H1 (cell line): ENCODE measurements around the gene RAMP3. TPM values are rescaled to one million over a fixed set of nuclear protein-coding genes. Genes with fewer than 3 reads are reported as not detected.

Experiments
- CTCF ChIA-PET: fragments of 300-600 bp; sonication (Branson Sonifier 250); formaldehyde crosslinking; loops from one replicate; lab custom pipeline; 2021; ENCODE audit not compliant: partially characterized antibody; lab: Charles Lee
- POLR2A ChIA-PET: fragments of 300-600 bp; sonication (Branson Sonifier 250); formaldehyde crosslinking; loops from one replicate; lab custom pipeline; 2021; ENCODE audit warnings: inconsistent platforms; ENCODE audit not compliant: partially characterized antibody; lab: Charles Lee
- DNase-seq, 2 experiments: peaks; one replicate each; pipeline versions ENCODE4 v3.0.0 to v3.0.0-alpha.2; 2010 to 2022; ENCODE audit warnings: low spot score in 2 of 2, low read depth in 1 of 2, mixed read lengths in 1 of 2
- FAIRE-seq: peaks from 2 replicates; lab custom pipeline; 2011; peaks lifted over from hg19 to GRCh38; lab: Jason Lieb, UNC
- H2AFZ ChIP-seq: 2 replicates; pipeline ENCODE4 v1.8.1; 2012; ENCODE audit warnings: low read length, inconsistent platforms
- H2AK5ac ChIP-seq: 2 replicates; pipeline ENCODE4 v1.6.1; 2013; ENCODE audit warnings: low read depth, low read length
- H2BK120ac ChIP-seq: replicated peaks from 2 replicates; pipeline ENCODE3; 2013; ENCODE audit warnings: low read depth, low read length, inconsistent platforms
- H2BK12ac ChIP-seq: 2 replicates; pipeline ENCODE4 v1.6.1; 2013; ENCODE audit warnings: low read depth, low read length
- H2BK15ac ChIP-seq: 2 replicates; pipeline ENCODE4 v1.6.1; 2013; ENCODE audit warnings: low read length
- H2BK20ac ChIP-seq: 2 replicates; pipeline ENCODE4 v1.6.1; 2013; ENCODE audit warnings: low read length
- H2BK5ac ChIP-seq: 2 replicates; pipeline ENCODE4 v1.6.1; 2013; ENCODE audit warnings: low read depth, low read length
- H3K14ac ChIP-seq: 2 replicates; pipeline ENCODE4 v1.6.1; 2013; ENCODE audit warnings: inconsistent platforms; ENCODE audit not compliant: insufficient read length
- H3K18ac ChIP-seq: 2 replicates; pipeline ENCODE4 v1.6.1; 2013; ENCODE audit warnings: low read length; ENCODE audit errors: extremely low read depth
- H3K23ac ChIP-seq: 2 replicates; pipeline ENCODE4 v1.6.1; 2013; ENCODE audit warnings: inconsistent platforms; ENCODE audit not compliant: insufficient read length
- H3K23me2 ChIP-seq: 2 replicates; pipeline ENCODE4 v1.6.1; 2013; ENCODE audit warnings: low read depth, low read length
- H3K27ac ChIP-seq: 2 replicates; pipeline ENCODE4 v1.6.1; 2011; ENCODE audit warnings: low read depth, low read length, inconsistent platforms
- H3K27me3 ChIP-seq, 4 experiments: replicated peaks in 1 of 4; 1 replicate in 1 of 4; 2 replicates in 3 of 4; pipeline versions ENCODE4 v1.6.1 to v1.8.1; 2011 to 2013; ENCODE audit warnings: low read length in 3 of 4, mild to moderate bottlenecking in 3 of 4, inconsistent platforms in 2 of 4, mixed read lengths in 2 of 4, moderate library complexity in 1 of 4; ENCODE audit not compliant: control insufficient read depth in 3 of 4, insufficient read depth in 3 of 4; ENCODE audit errors: extremely low read depth in 1 of 4
- H3K36me3 ChIP-seq, 4 experiments: 2 replicates each; pipeline versions ENCODE4 v1.6.1 to v1.8.1; 2011 to 2013; ENCODE audit warnings: mild to moderate bottlenecking in 4 of 4, low read length in 3 of 4, moderate library complexity in 2 of 4, control low read depth in 1 of 4, inconsistent platforms in 1 of 4; ENCODE audit not compliant: insufficient read depth in 4 of 4, control insufficient read depth in 2 of 4
- H3K4ac ChIP-seq: replicated peaks from 2 replicates; pipeline ENCODE3; 2013; ENCODE audit warnings: low read length, low read depth, mixed read lengths, inconsistent platforms; ENCODE audit not compliant: insufficient read length
- H3K4me1 ChIP-seq, 4 experiments: replicated peaks in 1 of 4; 1 replicate in 1 of 4; 2 replicates in 3 of 4; pipeline versions ENCODE4 v1.6.1 to v1.8.1; 2011 to 2013; ENCODE audit warnings: low read length in 3 of 4, inconsistent platforms in 2 of 4, mixed read lengths in 1 of 4; ENCODE audit not compliant: insufficient read depth in 4 of 4, control insufficient read depth in 3 of 4
- H3K4me2 ChIP-seq, 2 experiments: 2 replicates each; pipeline versions ENCODE4 v1.6.1 to v1.8.1; 2011 to 2013; ENCODE audit warnings: low read depth in 2 of 2, low read length in 2 of 2, control low read depth in 1 of 2, inconsistent platforms in 1 of 2, mild to moderate bottlenecking in 1 of 2; ENCODE audit not compliant: insufficient read depth in 1 of 2
- H3K4me3 ChIP-seq, 4 experiments: fragments of 200-600, 300-600 bp in 1 of 4; sonication (generic), shearing (Covaris generic), sonication (Bioruptor Twin) in 1 of 4; 2 replicates each; pipeline versions ENCODE4 v1.5.1 to v1.8.1; 2011 to 2016; ENCODE audit warnings: low read length in 4 of 4, low read depth in 3 of 4, control low read depth in 2 of 4, inconsistent platforms in 2 of 4, mild to moderate bottlenecking in 2 of 4, mixed read lengths in 1 of 4, moderate library complexity in 1 of 4; ENCODE audit not compliant: insufficient read depth in 2 of 4; ENCODE audit errors: extremely low read depth in 1 of 4
- H3K56ac ChIP-seq: replicated peaks from 2 replicates; pipeline ENCODE3; 2013; ENCODE audit warnings: low read depth, mild to moderate bottlenecking, mixed read lengths, low read length, inconsistent platforms; ENCODE audit not compliant: insufficient read length
- H3K79me1 ChIP-seq: 2 replicates; pipeline ENCODE4 v1.6.1; 2013; ENCODE audit warnings: low read depth, low read length, control low read depth
- H3K79me2 ChIP-seq, 2 experiments: 2 replicates each; pipeline versions ENCODE4 v1.6.1 to v1.8.1; 2012 to 2013; ENCODE audit warnings: low read length in 2 of 2, mild to moderate bottlenecking in 2 of 2, inconsistent platforms in 1 of 2; ENCODE audit not compliant: insufficient read depth in 2 of 2, control insufficient read depth in 1 of 2
- H3K9ac ChIP-seq, 4 experiments: replicated peaks in 1 of 4; 1 replicate in 1 of 4; 2 replicates in 3 of 4; pipeline versions ENCODE4 v1.6.1 to v1.8.1; 2011 to 2013; ENCODE audit warnings: low read depth in 3 of 4, low read length in 3 of 4, control low read depth in 2 of 4, mild to moderate bottlenecking in 2 of 4, moderate library complexity in 2 of 4, inconsistent platforms in 1 of 4; ENCODE audit errors: extremely low read depth in 1 of 4
- H3K9me3 ChIP-seq, 2 experiments: 2 replicates each; pipeline versions ENCODE4 v1.6.1 to v1.8.1; 2012 to 2013; ENCODE audit warnings: mild to moderate bottlenecking in 2 of 2, moderate library complexity in 2 of 2, control low read depth in 1 of 2, inconsistent platforms in 1 of 2, low read depth in 1 of 2, low read length in 1 of 2, mixed read lengths in 1 of 2; ENCODE audit not compliant: insufficient read depth in 2 of 2
- H4K20me1 ChIP-seq, 2 experiments: replicated peaks in 1 of 2; 2 replicates each; pipeline versions ENCODE3 to v1.8.1; 2011 to 2013; ENCODE audit warnings: inconsistent platforms in 2 of 2, low read length in 2 of 2, mild to moderate bottlenecking in 1 of 2; ENCODE audit not compliant: insufficient read depth in 2 of 2, control insufficient read depth in 1 of 2
- H4K5ac ChIP-seq: 2 replicates; pipeline ENCODE4 v1.6.1; 2013; ENCODE audit warnings: low read length, low read depth, mixed read lengths, inconsistent platforms; ENCODE audit not compliant: insufficient read length
- H4K8ac ChIP-seq: 2 replicates; pipeline ENCODE4 v1.8.0; 2013; ENCODE audit warnings: mild to moderate bottlenecking, moderate library complexity, low read length, inconsistent platforms; ENCODE audit not compliant: insufficient read depth; ENCODE audit errors: extremely low read depth
- H4K91ac ChIP-seq: replicated peaks from 2 replicates; pipeline ENCODE3; 2013; ENCODE audit warnings: low read length, mixed read lengths, inconsistent platforms; ENCODE audit not compliant: insufficient read length
- ASH2L ChIP-seq: fragments of 200-600, 300-600 bp; sonication (generic); IDR thresholded peaks from one replicate; pipeline ENCODE4 v1.7.1; 2017; ENCODE audit warnings: low read length
- POLR2A ChIP-seq, 2 experiments: IDR thresholded peaks; 1 replicate in 1 of 2; 2 replicates in 1 of 2; pipeline ENCODE4 v1.6.1; 2011; ENCODE audit warnings: low read depth in 2 of 2, low read length in 2 of 2, mild to moderate bottlenecking in 2 of 2; ENCODE audit errors: control extremely low read depth in 1 of 2
- WGBS, 2 experiments: shearing (Covaris generic) in 1 of 2; methylation state at CpG; one replicate each; pipeline versions ENCODE4 v1.1.6 to v1.1.7; 2013 to 2015; ENCODE audit warnings: low lambda C conversion rate in 2 of 2, mixed read lengths in 2 of 2, inconsistent platforms in 1 of 2, low coverage in 1 of 2, missing lambda C conversion rate in 1 of 2; ENCODE audit not compliant: insufficient replicate concordance in 2 of 2, insufficient coverage in 1 of 2, insufficient read length in 1 of 2; ENCODE audit errors: extremely low coverage in 1 of 2, missing lambda C conversion rate in 1 of 2; 5-methylcytosine and 5-hydroxymethylcytosine counted together
- polyA plus RNA-seq, 7 experiments: library from polyadenylated mRNA; depleted of rRNA in 3 of 7; stranded (reverse) in 5 of 7; unstranded in 2 of 7; fragments of >200 nt in 5 of 7; fragments of 200-250 nt in 2 of 7; gene quantifications; 1 replicate in 5 of 7; 2 replicates in 1 of 7; 4 replicates in 1 of 7; pipeline versions ENCODE4 v1.2.1 to v1.2.3, GENCODE V29; 2011 to 2013; ENCODE audit warnings: missing spikeins in 2 of 7, mixed read lengths in 2 of 7
- total RNA-seq: library from RNA; stranded (reverse); fragmentation: NEBNext Ultra II Directional; extraction: Animal tissue kit (Norgen Biotek cat#: 25700); gene quantifications from 2 replicates; pipeline ENCODE4 v1.2.1, GENCODE V29; 2021

The RAMP3 gene
- total and polyA plus RNA-seq, 2 of the 8 experiments (the other 6 are each of a cell fraction or from before 2014, with no cell fraction given), result 0.88 to 0.98 TPM

DNA sequence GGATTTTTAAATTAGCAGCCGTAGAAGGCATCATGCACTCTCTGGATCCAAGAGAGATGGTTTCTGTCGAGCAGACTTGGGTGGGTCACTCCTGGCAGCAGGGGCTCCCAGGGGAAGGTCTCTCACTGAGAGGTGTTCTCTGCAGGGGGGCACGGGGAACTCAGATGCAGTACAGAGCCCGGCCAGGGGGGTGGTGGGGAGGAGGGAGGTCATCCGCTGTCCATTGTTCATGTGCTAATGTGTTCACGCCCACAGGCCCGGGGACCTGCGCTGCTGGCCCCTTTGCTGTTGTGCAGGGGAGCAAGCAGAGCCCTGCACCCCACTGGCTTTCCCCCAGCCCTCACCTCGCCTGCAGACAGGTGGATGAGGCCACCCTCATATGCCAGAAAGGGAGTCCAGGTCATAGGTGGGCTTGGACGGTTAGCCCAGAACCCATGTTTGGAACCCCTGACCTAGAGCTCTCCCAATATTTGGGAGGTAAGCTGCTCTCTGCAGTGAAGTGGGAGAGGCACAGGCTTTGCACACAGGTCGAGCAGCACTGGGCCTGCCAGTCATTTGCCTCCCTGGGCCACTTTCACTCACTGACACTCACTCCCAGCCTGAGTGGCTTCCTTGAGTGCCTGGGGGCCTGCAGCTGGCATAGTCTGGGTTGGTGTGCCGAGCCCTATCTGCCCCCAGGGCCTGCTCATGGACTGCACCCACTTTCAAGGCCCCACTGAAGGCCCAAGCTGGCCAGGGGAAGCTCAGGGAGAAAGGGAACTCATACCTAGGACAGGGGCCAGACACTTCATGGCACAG, 33.5 kb upstream of the RAMP3 start:
- peak in 1 of 2 experiments; percentile 56 for DNase-seq
- Histone ChIP-seq H2BK12ac (peak overlapping the region; percentile 50; the same call in 1 of the 2 replicates), H3K27ac (no peak overlapping the region), H4K20me1 (no peaks in the 10 kb centered on the region), H3K14ac (no peak overlapping the region), H3K9ac (no peak overlapping the region; a peak in 1 of 7 replicates), H2AFZ (0 out of 2 replicates have a peak overlapping the region, but pooled peaks have one; percentile 12), H4K5ac (peak overlapping the region; percentile 21), H4K8ac (peak overlapping the region; percentile 57; the same call in 1 of the 2 replicates), H3K79me2 (no peaks in the 10 kb centered on the region), H3K27me3 (no peaks in the 10 kb centered on the region), H2BK20ac (peak overlapping the region; percentile 61; the same call in 1 of the 2 replicates), H3K23me2 (no peaks in the 10 kb centered on the region), H2BK15ac (peak overlapping the region; percentile 92; the same call in 1 of the 2 replicates), H2AK5ac (no peak overlapping the region), H3K4me3 (no peak overlapping the region), H4K91ac (peak overlapping the region; percentile 87), H3K36me3 (no peaks in the 10 kb centered on the region), H3K79me1 (no peaks in the 10 kb centered on the region), H3K18ac (peak overlapping the region; percentile 78), H2BK120ac (no peak overlapping the region), H3K4ac (peak overlapping the region; percentile 65), H3K4me2 (peak overlapping the region; percentile 9 to 26; a peak in 2 of 4 replicates), H3K4me1 (peaks cover 0 to 13% (median 10%) of the 10 kb centered on the region in 4 experiments; a peak in 6 of 7 replicates), H3K23ac (no peak overlapping the region), H3K56ac (no peak overlapping the region), H2BK5ac (peak overlapping the region; percentile 32; the same call in 1 of the 2 replicates), H3K9me3 (no peaks in the 10 kb centered on the region)
- ChIA-PET POLR2A (interaction anchor here (1.8 to 6.5 kb wide), 3 partner anchors 10 to 138 kb away, joined by 4 to 43 read pairs (median 6); partner anchors contain the start of gene TBRG4), CTCF (interaction anchor here (0.6 to 5.5 kb wide), 8 partner anchors 9 to 1044 kb away, joined by 3 to 39 read pairs (median 4); no protein-coding TSS in a partner anchor)
- WGBS, 2 experiments, result 68% methylated on average over 8 of the region's 12 CpGs; no CpG with 5 or more reads in 1 of the 2 experiments
- no peak for TF ChIP-seq POLR2A (IDR thresholded peaks at IDR 0.05; ENCODE audit: control extremely low read depth in 1 of 2, low read depth in 2 of 2, low read length in 2 of 2)
- TF ChIP-seq ASH2L, result peak; percentile 32
- no peak for FAIRE-seq
